WI38 (cell line): Measurements from ENCODE around the gene CFAP20DC.

Source experiments
- H3K4me3 ChIP-seq: 2 replicates; pipeline ENCODE4 v1.5.1; 2011; ENCODE audit warnings: low read depth, mild to moderate bottlenecking, control low read depth, low read length
- TF ChIP-seq, protein P1 (sequence below): IDR thresholded peaks from 2 replicates; pipeline ENCODE4 v1.5.1; 2012; ENCODE audit warnings: low read depth, mild to moderate bottlenecking, control low read depth, low read length

The CFAP20DC gene

GRCh38 chr3:58793938-58794337, 255.9 kb downstream of the CFAP20DC start:
- no peak overlapping the region for H3K4me3 ChIP-seq
- TF ChIP-seq, protein P1, sequence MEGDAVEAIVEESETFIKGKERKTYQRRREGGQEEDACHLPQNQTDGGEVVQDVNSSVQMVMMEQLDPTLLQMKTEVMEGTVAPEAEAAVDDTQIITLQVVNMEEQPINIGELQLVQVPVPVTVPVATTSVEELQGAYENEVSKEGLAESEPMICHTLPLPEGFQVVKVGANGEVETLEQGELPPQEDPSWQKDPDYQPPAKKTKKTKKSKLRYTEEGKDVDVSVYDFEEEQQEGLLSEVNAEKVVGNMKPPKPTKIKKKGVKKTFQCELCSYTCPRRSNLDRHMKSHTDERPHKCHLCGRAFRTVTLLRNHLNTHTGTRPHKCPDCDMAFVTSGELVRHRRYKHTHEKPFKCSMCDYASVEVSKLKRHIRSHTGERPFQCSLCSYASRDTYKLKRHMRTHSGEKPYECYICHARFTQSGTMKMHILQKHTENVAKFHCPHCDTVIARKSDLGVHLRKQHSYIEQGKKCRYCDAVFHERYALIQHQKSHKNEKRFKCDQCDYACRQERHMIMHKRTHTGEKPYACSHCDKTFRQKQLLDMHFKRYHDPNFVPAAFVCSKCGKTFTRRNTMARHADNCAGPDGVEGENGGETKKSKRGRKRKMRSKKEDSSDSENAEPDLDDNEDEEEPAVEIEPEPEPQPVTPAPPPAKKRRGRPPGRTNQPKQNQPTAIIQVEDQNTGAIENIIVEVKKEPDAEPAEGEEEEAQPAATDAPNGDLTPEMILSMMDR, result no peak

GRCh38 chr3:58792921-58793451, 256.8 kb downstream of the CFAP20DC start:
- no peak overlapping the region for H3K4me3 ChIP-seq
- TF ChIP-seq, protein P1, result no peak

DNA sequence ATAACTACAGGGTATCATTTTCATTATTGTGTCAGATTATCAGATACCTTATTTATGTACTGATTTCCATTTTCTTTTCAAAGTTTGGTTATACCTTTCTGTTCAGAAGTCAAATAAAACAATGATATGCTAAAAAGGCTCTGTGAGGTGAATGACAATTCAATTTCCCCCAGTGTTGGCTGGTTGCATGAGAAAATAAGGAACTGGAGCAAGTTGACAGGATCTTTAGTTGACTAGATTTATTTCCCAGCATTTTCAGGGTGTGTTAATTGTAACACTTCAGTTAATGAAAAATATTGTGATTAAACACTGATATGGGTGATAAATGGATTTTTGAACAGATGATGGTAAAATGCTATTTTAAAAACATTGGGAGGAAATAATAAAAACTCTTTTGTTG, 260.4 kb downstream of the CFAP20DC start:
- H3K4me3 ChIP-seq, result no peak overlapping the region
- TF ChIP-seq, protein P1, result no peak

GRCh38 chr3:58784888-58785287, 264.9 kb downstream of the CFAP20DC start:
- TF ChIP-seq, protein P1, result no peak
- no peak overlapping the region for H3K4me3 ChIP-seq

GRCh38 chr3:58784425-58784824, 265.4 kb downstream of the CFAP20DC start:
- H3K4me3 ChIP-seq, result no peak overlapping the region
- TF ChIP-seq, protein P1, result no peak

DNA sequence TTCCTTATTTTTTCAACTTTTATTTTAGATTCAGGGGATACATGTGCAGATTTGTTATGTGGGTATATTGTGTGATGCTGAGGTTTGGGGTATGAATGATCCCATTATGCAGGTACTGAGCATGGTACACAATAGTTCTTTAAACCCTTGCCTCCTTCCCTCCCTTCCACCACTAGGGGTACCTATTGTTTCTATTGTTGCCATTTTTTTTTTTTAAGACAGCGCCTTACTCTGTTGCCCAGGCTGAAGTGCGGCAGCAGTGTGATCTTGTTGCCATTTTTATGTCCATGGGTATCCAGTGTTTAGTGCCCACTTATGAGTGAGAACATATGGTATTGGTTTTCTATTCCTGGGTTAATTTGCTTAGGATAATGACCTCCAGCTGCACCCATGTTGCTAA, 266.0 kb downstream of the CFAP20DC start:
- TF ChIP-seq, protein P1, result no peak
- no peak overlapping the region for H3K4me3 ChIP-seq

DNA sequence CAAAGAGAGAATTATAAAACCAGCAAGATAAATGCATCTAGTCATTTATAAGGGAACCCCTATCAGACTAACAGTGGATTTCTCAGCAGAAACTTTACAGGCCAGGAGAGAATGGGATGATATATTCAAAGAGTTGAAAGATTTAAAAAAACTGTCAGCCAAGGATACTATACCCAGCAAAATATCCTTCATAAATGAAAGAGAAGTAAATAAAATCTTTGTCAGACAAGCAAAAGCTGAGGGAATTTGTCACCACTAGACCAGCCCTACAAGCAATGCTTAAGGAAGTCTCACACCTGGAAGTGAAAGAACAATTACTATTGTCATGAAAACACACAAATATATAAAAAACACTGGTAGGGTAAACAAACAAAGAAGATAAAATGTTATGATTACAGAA, 269.9 kb downstream of the CFAP20DC start:
- no peak overlapping the region for H3K4me3 ChIP-seq
- TF ChIP-seq, protein P1, result no peak
